ENCODE measurements around the gene DCTN3. TPM values are rescaled to one million over a fixed set of nuclear protein-coding genes. Genes with fewer than 3 reads are reported as not detected.

DCTN3 gene
- total and polyA plus RNA-seq, 2 of the 4 experiments (the other 2 are of a cell fraction): 122 to 183 TPM

DNA sequence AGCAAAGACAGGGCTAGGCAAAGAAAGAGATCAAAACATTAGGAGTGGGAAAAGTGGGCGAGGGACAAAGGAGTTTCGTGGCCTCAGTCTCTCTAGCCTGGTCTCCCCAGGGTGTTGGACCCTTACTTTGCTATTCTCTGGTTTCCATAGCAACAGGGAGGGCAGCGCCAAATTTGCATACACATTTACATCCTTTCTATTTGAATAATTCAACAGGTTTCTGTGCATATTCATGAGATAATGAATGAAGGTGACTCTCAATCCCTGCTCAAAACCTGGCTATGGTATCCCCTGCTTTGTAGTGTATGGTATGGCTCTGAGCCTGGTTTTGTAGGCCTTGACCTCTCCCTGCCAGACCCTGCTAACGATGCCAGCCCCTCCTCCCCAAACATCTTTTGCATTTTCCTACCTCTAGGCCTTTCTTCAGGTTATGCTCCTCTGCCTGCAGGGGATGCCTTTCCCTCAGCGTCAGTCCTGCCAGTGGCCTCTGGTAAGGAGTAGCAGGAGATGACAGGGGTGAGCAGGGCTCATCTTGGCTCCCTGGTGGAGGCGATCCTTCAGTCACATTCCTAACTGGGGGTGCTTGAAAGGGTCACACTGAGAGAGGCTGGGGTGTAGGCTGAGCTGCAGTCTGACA lies 18.2 kb downstream of the DCTN3 start:
- no TSS peak for BruUV-seq (replicated peaks)
- in situ Hi-C loops (cut with MboI; ENCODE audit: low sequenced_read_pairs) (loop anchor here (5.0 to 10.0 kb wide), 2 partner anchors 167 to 195 kb away; no protein-coding TSS in a partner anchor), intact Hi-C loops (cut with micrococcal nuclease) (loop anchor here (2.0 kb wide), 1 partner anchor 197 kb away; no protein-coding TSS in a partner anchor)

More for the DNA sequence above, 18.2 kb downstream of the DCTN3 start:
- Histone ChIP-seq H4K91ac (ENCODE audit: insufficient read depth, low read depth, low read length) (no peak overlapping the region), H4K5ac (ENCODE audit: low read depth, low read length) (no peak overlapping the region), H2AFZ (replicated peaks; ENCODE audit: low read length, poor library complexity) (no peak overlapping the region), H3K9ac (ENCODE audit: low read depth, low read length) (no peak overlapping the region), H2AK9ac (replicated peaks; ENCODE audit: low read depth, low read length, poor library complexity) (no peak overlapping the region), H3K9me1 (ENCODE audit: insufficient read depth, low read length) (no peaks in the 10 kb centered on the region), H3K4me2 (ENCODE audit: low read depth, low read length) (no peak overlapping the region), H2AK5ac (ENCODE audit: low read depth, low read length) (no peak overlapping the region), H3K27ac (ENCODE audit: insufficient read depth, low read length) (no peak overlapping the region), H3K18ac (ENCODE audit: low read depth, low read length) (no peak overlapping the region), H3K4ac (ENCODE audit: low read depth, low read length) (no peak overlapping the region), H3K79me1 (ENCODE audit: low read depth in 1 of 2, low read length in 2 of 2) (no peaks in the 10 kb centered on the region), H2BK20ac (ENCODE audit: low read depth, low read length) (no peak overlapping the region), H2BK120ac (ENCODE audit: low read depth, low read length) (no peak overlapping the region), H2BK15ac (ENCODE audit: low read depth, low read length) (no peak overlapping the region), H3K9me3 (ENCODE audit: control insufficient read depth, insufficient read depth, low read length) (no peaks in the 10 kb centered on the region), H3K4me1 (ENCODE audit: control insufficient read depth, insufficient read depth, low read length) (no peaks in the 10 kb centered on the region), H3K23ac (ENCODE audit: low read depth, low read length) (no peak overlapping the region), H3K56ac (ENCODE audit: extremely low read depth, insufficient read depth, low read length) (no peak overlapping the region), H3K4me3 (ENCODE audit: insufficient read depth, low read depth, low read length) (no peak overlapping the region), H3K14ac (replicated peaks; ENCODE audit: low read depth, low read length) (no peak overlapping the region), H3K27me3 (ENCODE audit: control insufficient read depth, insufficient read depth, low read length) (peaks cover 63% of the 10 kb centered on the region), H4K20me1 (ENCODE audit: insufficient read depth, low read length) (peaks cover 5% of the 10 kb centered on the region; the same call in 1 of the 2 replicates), H2BK5ac (ENCODE audit: low read depth, low read length, poor library complexity, severe bottlenecking) (no peak overlapping the region), H4K8ac (ENCODE audit: low read depth in 2 of 2, low read length in 2 of 2) (no peak overlapping the region), H3K36me3 (ENCODE audit: control insufficient read depth, insufficient read depth, low read length) (no peaks in the 10 kb centered on the region)
- no peak for DNase-seq
- ChIA-PET POLR2A (ENCODE audit: unreplicated experiment) (no interaction called here), CTCF (interaction anchor here (0.9 kb wide), 1 partner anchor 199 kb away, joined by 3 read pairs; no protein-coding TSS in a partner anchor)
- dilution Hi-C loops (cut with HindIII; ENCODE audit: low sequenced_read_pairs, unreplicated experiment): no loop called here
- WGBS, 2 experiments (ENCODE audit: extremely low coverage in 2 of 2, insufficient read length in 1 of 2): no CpG with 5 or more reads among the region's 6 CpGs
- TF ChIP-seq CEBPB (IDR thresholded peaks at IDR 0.05; ENCODE audit: low read depth, low read length) (no peak), MAFK (IDR thresholded peaks at IDR 0.05; ENCODE audit: low read depth, low read length) (no peak), RFX5 (IDR thresholded peaks at IDR 0.05; ENCODE audit: low read depth, low read length) (no peak), MXI1 (IDR thresholded peaks at IDR 0.05; ENCODE audit: borderline replicate concordance, low read depth, low read length) (no peak), SMC3 (IDR thresholded peaks at IDR 0.05; ENCODE audit: low read depth, low read length) (no peak), RAD21 (IDR thresholded peaks at IDR 0.05; ENCODE audit: low read length) (no peak), RCOR1 (IDR thresholded peaks at IDR 0.05; ENCODE audit: insufficient replicate concordance, low read length) (no peak), FOS (IDR thresholded peaks at IDR 0.05; ENCODE audit: low read depth, low read length) (no peak), NFE2L2 (IDR thresholded peaks at IDR 0.05; ENCODE audit: low read depth, low read length) (no peak), BHLHE40 (IDR thresholded peaks at IDR 0.05; ENCODE audit: low read depth, low read length) (no peak), POLR2A (IDR thresholded peaks at IDR 0.05; ENCODE audit: low read depth, low read length) (no peak), CHD1 (IDR thresholded peaks at IDR 0.05; ENCODE audit: low read depth, low read length) (no peak), MAZ (IDR thresholded peaks at IDR 0.05; ENCODE audit: borderline replicate concordance, low read depth, low read length) (no peak)
- TF ChIP-seq, protein P1, sequence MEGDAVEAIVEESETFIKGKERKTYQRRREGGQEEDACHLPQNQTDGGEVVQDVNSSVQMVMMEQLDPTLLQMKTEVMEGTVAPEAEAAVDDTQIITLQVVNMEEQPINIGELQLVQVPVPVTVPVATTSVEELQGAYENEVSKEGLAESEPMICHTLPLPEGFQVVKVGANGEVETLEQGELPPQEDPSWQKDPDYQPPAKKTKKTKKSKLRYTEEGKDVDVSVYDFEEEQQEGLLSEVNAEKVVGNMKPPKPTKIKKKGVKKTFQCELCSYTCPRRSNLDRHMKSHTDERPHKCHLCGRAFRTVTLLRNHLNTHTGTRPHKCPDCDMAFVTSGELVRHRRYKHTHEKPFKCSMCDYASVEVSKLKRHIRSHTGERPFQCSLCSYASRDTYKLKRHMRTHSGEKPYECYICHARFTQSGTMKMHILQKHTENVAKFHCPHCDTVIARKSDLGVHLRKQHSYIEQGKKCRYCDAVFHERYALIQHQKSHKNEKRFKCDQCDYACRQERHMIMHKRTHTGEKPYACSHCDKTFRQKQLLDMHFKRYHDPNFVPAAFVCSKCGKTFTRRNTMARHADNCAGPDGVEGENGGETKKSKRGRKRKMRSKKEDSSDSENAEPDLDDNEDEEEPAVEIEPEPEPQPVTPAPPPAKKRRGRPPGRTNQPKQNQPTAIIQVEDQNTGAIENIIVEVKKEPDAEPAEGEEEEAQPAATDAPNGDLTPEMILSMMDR (conservative IDR thresholded peaks at IDR 0.05; ENCODE audit: low read depth, low read length): no peak
- TF ChIP-seq, protein P2, sequence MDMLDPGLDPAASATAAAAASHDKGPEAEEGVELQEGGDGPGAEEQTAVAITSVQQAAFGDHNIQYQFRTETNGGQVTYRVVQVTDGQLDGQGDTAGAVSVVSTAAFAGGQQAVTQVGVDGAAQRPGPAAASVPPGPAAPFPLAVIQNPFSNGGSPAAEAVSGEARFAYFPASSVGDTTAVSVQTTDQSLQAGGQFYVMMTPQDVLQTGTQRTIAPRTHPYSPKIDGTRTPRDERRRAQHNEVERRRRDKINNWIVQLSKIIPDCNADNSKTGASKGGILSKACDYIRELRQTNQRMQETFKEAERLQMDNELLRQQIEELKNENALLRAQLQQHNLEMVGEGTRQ (IDR thresholded peaks at IDR 0.05; ENCODE audit: low read depth, low read length): no peak
- TF ChIP-seq, protein P3, sequence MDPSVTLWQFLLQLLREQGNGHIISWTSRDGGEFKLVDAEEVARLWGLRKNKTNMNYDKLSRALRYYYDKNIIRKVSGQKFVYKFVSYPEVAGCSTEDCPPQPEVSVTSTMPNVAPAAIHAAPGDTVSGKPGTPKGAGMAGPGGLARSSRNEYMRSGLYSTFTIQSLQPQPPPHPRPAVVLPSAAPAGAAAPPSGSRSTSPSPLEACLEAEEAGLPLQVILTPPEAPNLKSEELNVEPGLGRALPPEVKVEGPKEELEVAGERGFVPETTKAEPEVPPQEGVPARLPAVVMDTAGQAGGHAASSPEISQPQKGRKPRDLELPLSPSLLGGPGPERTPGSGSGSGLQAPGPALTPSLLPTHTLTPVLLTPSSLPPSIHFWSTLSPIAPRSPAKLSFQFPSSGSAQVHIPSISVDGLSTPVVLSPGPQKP (IDR thresholded peaks at IDR 0.05; ENCODE audit: borderline replicate concordance, low read depth, low read length): no peak
- ATAC-seq (ENCODE audit: low read depth): no peak

Data from IMR-90 (cell line).